GM23338 (cell line): ENCODE measurements around the gene AQP10. TPM values are rescaled to one million over a fixed set of nuclear protein-coding genes. Genes with fewer than 3 reads are reported as not detected.

Experiments used
- ATAC-seq: fragments of 200-7000 bp; cut with Tn5 transposase; 3 replicates; pipeline ENCODE4 v1.9.1; 2020
- DNase-seq: peaks from one replicate; pipeline ENCODE4 v3.0.0-alpha.2; 2015; ENCODE audit warnings: low spot score
- H2AFZ ChIP-seq: fragments of 200-600 bp; sonication (generic); 2 replicates; pipeline ENCODE4 v1.8.0; 2016; ENCODE audit warnings: antibody characterized with exemption, mild to moderate bottlenecking, moderate library complexity
- H3F3A ChIP-seq: fragments of 200-600 bp; sonication (generic); replicated peaks from 2 replicates; pipeline ENCODE4 v1.8.0; 2017; ENCODE audit warnings: antibody characterized with exemption, mixed run types, low read depth
- H3K27ac ChIP-seq: fragments of 200-600 bp; sonication (generic); 2 replicates; pipeline ENCODE4 v1.6.1; 2016; ENCODE audit warnings: low read depth
- H3K27me3 ChIP-seq: fragments of 200-600 bp; sonication (generic); 2 replicates; pipeline ENCODE4 v1.8.0; 2016; ENCODE audit warnings: mild to moderate bottlenecking, mixed run types, moderate library complexity; ENCODE audit not compliant: insufficient read depth
- H3K36me3 ChIP-seq: fragments of 200-600 bp; sonication (generic); 2 replicates; pipeline ENCODE4 v1.8.0; 2016; ENCODE audit warnings: mild to moderate bottlenecking; ENCODE audit not compliant: insufficient read depth
- H3K4me1 ChIP-seq: fragments of 200-600 bp; sonication (generic); 2 replicates; pipeline ENCODE4 v1.8.0; 2016; ENCODE audit warnings: mild to moderate bottlenecking, moderate library complexity; ENCODE audit not compliant: insufficient read depth
- H3K4me2 ChIP-seq: fragments of 200-600 bp; sonication (generic); 2 replicates; pipeline ENCODE4 v1.7.1; 2017; ENCODE audit warnings: mixed run types
- H3K4me3 ChIP-seq: fragments of 200-600 bp; sonication (generic); 2 replicates; pipeline ENCODE4 v1.6.1; 2016; ENCODE audit warnings: mixed run types
- H3K79me2 ChIP-seq: fragments of 200-600 bp; sonication (generic); replicated peaks from 2 replicates; pipeline ENCODE4 v1.8.0; 2017; ENCODE audit warnings: mild to moderate bottlenecking; ENCODE audit not compliant: insufficient read depth
- H3K9me2 ChIP-seq: fragments of 200-600 bp; sonication (generic); 2 replicates; pipeline ENCODE4 v1.8.0; 2017; ENCODE audit not compliant: insufficient read depth
- H4K20me1 ChIP-seq: fragments of 200-600 bp; sonication (generic); replicated peaks from 2 replicates; pipeline ENCODE4 v1.8.0; 2017; ENCODE audit warnings: mild to moderate bottlenecking; ENCODE audit not compliant: insufficient read depth
- H3K27ac Mint-ChIP-seq: 2 replicates; pipeline ENCODE4 v1.8.0; 2020; ENCODE audit warnings: inconsistent platforms, mild to moderate bottlenecking, moderate library complexity, mixed read lengths
- H3K27me3 Mint-ChIP-seq: 3 replicates; pipeline ENCODE4 v1.8.0; 2022; ENCODE audit warnings: low read depth, mild to moderate bottlenecking, moderate library complexity, mixed read lengths, inconsistent platforms; ENCODE audit not compliant: insufficient read depth, poor library complexity
- H3K36me3 Mint-ChIP-seq: 3 replicates; pipeline ENCODE4 v1.8.0; 2021; ENCODE audit warnings: low read depth, mild to moderate bottlenecking, inconsistent platforms, moderate library complexity, mixed read lengths
- H3K4me1 Mint-ChIP-seq: 3 replicates; pipeline ENCODE4 v1.8.0; 2020; ENCODE audit warnings: mild to moderate bottlenecking, inconsistent platforms, mixed read lengths
- H3K4me3 Mint-ChIP-seq: 3 replicates; pipeline ENCODE4 v1.8.0; 2021; ENCODE audit warnings: moderate library complexity, mild to moderate bottlenecking, inconsistent platforms, mixed read lengths
- H3K9me3 Mint-ChIP-seq: 3 replicates; pipeline ENCODE4 v1.8.0; 2020; ENCODE audit warnings: moderate library complexity, mild to moderate bottlenecking, inconsistent platforms, mixed read lengths
- CREB1 ChIP-seq: fragments of 250-450 bp; sonication (Bioruptor Pico); IDR thresholded peaks from 2 replicates; pipeline ENCODE4 v1.5.0; 2020; ENCODE audit warnings: low read depth, mild to moderate bottlenecking, moderate library complexity
- CTCF ChIP-seq, 2 experiments: fragments of 200-600 bp in 1 of 2; sonication (generic) in 1 of 2; conservative IDR thresholded peaks; 2 replicates each; pipeline versions ENCODE4 v1.5.1 to v1.6.1; 2016 to 2017; ENCODE audit warnings: antibody characterized with exemption in 2 of 2, low read depth in 2 of 2, mild to moderate bottlenecking in 2 of 2, moderate library complexity in 1 of 2
- ETS1 ChIP-seq: IDR thresholded peaks from 2 replicates; pipeline ENCODE4 v1.6.1; 2016; ENCODE audit warnings: antibody characterized with exemption
- EZH2 ChIP-seq: fragments of 200-600 bp; sonication (generic); IDR thresholded peaks from one replicate; pipeline ENCODE4 v1.8.0; 2017; ENCODE audit warnings: antibody characterized with exemption, mild to moderate bottlenecking, low read depth; ENCODE audit not compliant: unreplicated experiment
- EZH2phosphoT487 ChIP-seq: fragments of 200-600 bp; sonication (generic); IDR thresholded peaks from one replicate; pipeline ENCODE4 v1.8.1; 2018; ENCODE audit warnings: antibody characterized with exemption; ENCODE audit not compliant: unreplicated experiment
- JUNB ChIP-seq: IDR thresholded peaks from one replicate; pipeline ENCODE4 v1.6.1; 2016; ENCODE audit warnings: antibody characterized with exemption; ENCODE audit not compliant: unreplicated experiment
- NANOG ChIP-seq: IDR thresholded peaks from 2 replicates; pipeline ENCODE4 v1.6.1; 2016; ENCODE audit warnings: antibody characterized with exemption, borderline replicate concordance
- POLR2AphosphoS5 ChIP-seq: IDR thresholded peaks from 2 replicates; pipeline ENCODE4 v1.6.1; 2016; ENCODE audit warnings: antibody characterized with exemption, low read depth
- REST ChIP-seq: IDR thresholded peaks from one replicate; pipeline ENCODE4 v1.6.1; 2018; ENCODE audit warnings: antibody characterized with exemption; ENCODE audit not compliant: unreplicated experiment
- STAT1 ChIP-seq: IDR thresholded peaks from one replicate; pipeline ENCODE4 v1.6.1; 2016; ENCODE audit warnings: antibody characterized with exemption; ENCODE audit not compliant: unreplicated experiment
- ZNF114 ChIP-seq: fragments of 250-450 bp; sonication (Bioruptor Pico); IDR thresholded peaks from 2 replicates; pipeline ENCODE4 v1.5.0; 2020; ENCODE audit warnings: mild to moderate bottlenecking, moderate library complexity
- ZNF331 ChIP-seq: fragments of 250-450 bp; sonication (Bioruptor Pico); IDR thresholded peaks from 2 replicates; pipeline ENCODE4 v1.5.0; 2020; ENCODE audit warnings: low read depth, mild to moderate bottlenecking, moderate library complexity
- polyA plus RNA-seq: library from polyadenylated mRNA; unstranded; fragments of >200 nt; fragmentation: Nextera tagmentation; extraction: Ambion mirVana; gene quantifications from 2 replicates; pipeline ENCODE4 v1.2.1, GENCODE V29; 2016
- total RNA-seq: library from RNA; depleted of rRNA; stranded (reverse); fragments of >200 nt; shearing (Covaris generic); gene quantifications from 2 replicates; pipeline ENCODE4 v1.2.3, GENCODE V29; 2014
- TF ChIP-seq, protein P1 (sequence below): fragments of 250-450 bp; sonication (Bioruptor Pico); IDR thresholded peaks from 2 replicates; pipeline ENCODE4 v1.5.0; 2020; ENCODE audit warnings: mild to moderate bottlenecking, moderate library complexity

Gene AQP10
- total and polyA plus RNA-seq, 2 experiments from 2014 or later: not detected

DNA sequence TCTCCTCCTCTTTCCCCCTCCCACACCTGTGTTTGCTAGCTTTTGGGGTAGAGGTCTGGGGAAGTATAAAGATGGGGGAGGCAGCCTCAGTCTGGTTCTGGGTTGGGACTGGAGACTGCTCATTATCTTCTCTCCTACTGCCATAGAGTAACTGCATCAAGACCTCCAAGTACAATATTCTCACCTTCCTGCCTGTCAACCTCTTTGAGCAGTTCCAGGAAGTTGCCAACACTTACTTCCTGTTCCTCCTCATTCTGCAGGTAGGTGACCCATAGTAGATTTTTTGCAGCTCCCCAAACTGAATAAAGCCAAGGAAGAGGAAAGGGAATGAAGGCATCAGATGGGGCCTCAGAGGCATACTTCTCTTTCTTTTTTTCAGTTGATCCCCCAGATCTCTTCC, 9.8 kb downstream of the AQP10 start:
- Mint-ChIP-seq H3K27me3 (peaks cover 22% of the 10 kb centered on the region), H3K27ac (no peak overlapping the region), H3K4me1 (peaks cover 37% of the 10 kb centered on the region), H3K36me3 (peaks cover 44% of the 10 kb centered on the region), H3K9me3 (no peaks in the 10 kb centered on the region), H3K4me3 (no peak overlapping the region)
- no peak overlapping the region for H3K4me2 ChIP-seq
- DNase-seq (no peak), ATAC-seq (no peak)
- no peak for TF ChIP-seq EZH2
- no peak for TF ChIP-seq JUNB
- no peak for TF ChIP-seq EZH2phosphoT487
- no peak for TF ChIP-seq ZNF114 (CRISPR knock-in tag)
- TF ChIP-seq, protein P1, sequence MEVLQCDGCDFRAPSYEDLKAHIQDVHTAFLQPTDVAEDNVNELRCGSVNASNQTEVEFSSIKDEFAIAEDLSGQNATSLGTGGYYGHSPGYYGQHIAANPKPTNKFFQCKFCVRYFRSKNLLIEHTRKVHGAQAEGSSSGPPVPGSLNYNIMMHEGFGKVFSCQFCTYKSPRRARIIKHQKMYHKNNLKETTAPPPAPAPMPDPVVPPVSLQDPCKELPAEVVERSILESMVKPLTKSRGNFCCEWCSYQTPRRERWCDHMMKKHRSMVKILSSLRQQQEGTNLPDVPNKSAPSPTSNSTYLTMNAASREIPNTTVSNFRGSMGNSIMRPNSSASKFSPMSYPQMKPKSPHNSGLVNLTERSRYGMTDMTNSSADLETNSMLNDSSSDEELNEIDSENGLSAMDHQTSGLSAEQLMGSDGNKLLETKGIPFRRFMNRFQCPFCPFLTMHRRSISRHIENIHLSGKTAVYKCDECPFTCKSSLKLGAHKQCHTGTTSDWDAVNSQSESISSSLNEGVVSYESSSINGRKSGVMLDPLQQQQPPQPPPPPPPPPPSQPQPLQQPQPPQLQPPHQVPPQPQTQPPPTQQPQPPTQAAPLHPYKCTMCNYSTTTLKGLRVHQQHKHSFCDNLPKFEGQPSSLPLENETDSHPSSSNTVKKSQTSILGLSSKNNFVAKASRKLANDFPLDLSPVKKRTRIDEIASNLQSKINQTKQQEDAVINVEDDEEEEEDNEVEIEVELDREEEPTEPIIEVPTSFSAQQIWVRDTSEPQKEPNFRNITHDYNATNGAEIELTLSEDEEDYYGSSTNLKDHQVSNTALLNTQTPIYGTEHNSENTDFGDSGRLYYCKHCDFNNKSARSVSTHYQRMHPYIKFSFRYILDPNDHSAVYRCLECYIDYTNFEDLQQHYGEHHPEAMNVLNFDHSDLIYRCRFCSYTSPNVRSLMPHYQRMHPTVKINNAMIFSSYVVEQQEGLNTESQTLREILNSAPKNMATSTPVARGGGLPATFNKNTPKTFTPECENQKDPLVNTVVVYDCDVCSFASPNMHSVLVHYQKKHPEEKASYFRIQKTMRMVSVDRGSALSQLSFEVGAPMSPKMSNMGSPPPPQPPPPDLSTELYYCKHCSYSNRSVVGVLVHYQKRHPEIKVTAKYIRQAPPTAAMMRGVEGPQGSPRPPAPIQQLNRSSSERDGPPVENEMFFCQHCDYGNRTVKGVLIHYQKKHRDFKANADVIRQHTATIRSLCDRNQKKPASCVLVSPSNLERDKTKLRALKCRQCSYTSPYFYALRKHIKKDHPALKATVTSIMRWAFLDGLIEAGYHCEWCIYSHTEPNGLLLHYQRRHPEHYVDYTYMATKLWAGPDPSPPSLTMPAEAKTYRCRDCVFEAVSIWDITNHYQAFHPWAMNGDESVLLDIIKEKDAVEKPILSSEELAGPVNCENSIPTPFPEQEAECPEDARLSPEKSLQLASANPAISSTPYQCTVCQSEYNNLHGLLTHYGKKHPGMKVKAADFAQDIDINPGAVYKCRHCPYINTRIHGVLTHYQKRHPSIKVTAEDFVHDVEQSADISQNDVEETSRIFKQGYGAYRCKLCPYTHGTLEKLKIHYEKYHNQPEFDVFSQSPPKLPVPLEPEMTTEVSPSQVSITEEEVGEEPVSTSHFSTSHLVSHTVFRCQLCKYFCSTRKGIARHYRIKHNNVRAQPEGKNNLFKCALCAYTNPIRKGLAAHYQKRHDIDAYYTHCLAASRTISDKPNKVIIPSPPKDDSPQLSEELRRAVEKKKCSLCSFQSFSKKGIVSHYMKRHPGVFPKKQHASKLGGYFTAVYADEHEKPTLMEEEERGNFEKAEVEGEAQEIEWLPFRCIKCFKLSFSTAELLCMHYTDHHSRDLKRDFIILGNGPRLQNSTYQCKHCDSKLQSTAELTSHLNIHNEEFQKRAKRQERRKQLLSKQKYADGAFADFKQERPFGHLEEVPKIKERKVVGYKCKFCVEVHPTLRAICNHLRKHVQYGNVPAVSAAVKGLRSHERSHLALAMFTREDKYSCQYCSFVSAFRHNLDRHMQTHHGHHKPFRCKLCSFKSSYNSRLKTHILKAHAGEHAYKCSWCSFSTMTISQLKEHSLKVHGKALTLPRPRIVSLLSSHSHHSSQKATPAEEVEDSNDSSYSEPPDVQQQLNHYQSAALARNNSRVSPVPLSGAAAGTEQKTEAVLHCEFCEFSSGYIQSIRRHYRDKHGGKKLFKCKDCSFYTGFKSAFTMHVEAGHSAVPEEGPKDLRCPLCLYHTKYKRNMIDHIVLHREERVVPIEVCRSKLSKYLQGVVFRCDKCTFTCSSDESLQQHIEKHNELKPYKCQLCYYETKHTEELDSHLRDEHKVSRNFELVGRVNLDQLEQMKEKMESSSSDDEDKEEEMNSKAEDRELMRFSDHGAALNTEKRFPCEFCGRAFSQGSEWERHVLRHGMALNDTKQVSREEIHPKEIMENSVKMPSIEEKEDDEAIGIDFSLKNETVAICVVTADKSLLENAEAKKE (CRISPR knock-in tag): no peak
- TF ChIP-seq ETS1: no peak
- no peak for TF ChIP-seq CREB1 (CRISPR knock-in tag)
- no peak for TF ChIP-seq REST
- TF ChIP-seq NANOG: no peak
- no peak for TF ChIP-seq ZNF331 (CRISPR knock-in tag)
- TF ChIP-seq POLR2AphosphoS5: no peak
- no peak for TF ChIP-seq CTCF (conservative IDR thresholded peaks at IDR 0.05; ENCODE audit: low read depth in 2 of 2)
- TF ChIP-seq STAT1: no peak
- H4K20me1 ChIP-seq: peaks cover 23% of the 10 kb centered on the region
- H3K27me3 ChIP-seq: no peaks in the 10 kb centered on the region
- H3K36me3 ChIP-seq: peaks cover 29% of the 10 kb centered on the region
- peaks cover 18% of the 10 kb centered on the region for H3F3A ChIP-seq
- no peak overlapping the region for H3K4me3 ChIP-seq
- no peak overlapping the region for H2AFZ ChIP-seq
- H3K9me2 ChIP-seq: no peaks in the 10 kb centered on the region
- H3K4me1 ChIP-seq: peaks cover 26% of the 10 kb centered on the region
- H3K27ac ChIP-seq: no peak overlapping the region
- H3K79me2 ChIP-seq: peaks cover 24% of the 10 kb centered on the region
